ENCODE data around the gene SLC16A7. TPM values are rescaled to one million over a fixed set of nuclear protein-coding genes. Genes with fewer than 3 reads are reported as not detected.

The SLC16A7 gene
- polyA plus RNA-seq, 6 donors from 2014 or later = 12.6 to 38.9 (median 29.1) TPM

GRCh38 chr12:59657711-59658110, 61.9 kb downstream of the SLC16A7 start:
- no peak overlapping the region for H3K27ac Mint-ChIP-seq
- ATAC-seq (ENCODE audit: low read depth in 2 of 2) = no peak
- H3K4me1 Mint-ChIP-seq = peaks cover 8 to 18% (median 8%) of the 10 kb centered on the region in 3 donors
- H3K36me3 Mint-ChIP-seq = no peaks in the 10 kb centered on the region
- H3K27me3 Mint-ChIP-seq = no peaks in the 10 kb centered on the region
- no peak overlapping the region for H3K4me3 Mint-ChIP-seq
- no peak for DNase-seq
- H3K9me3 Mint-ChIP-seq = no peaks in the 10 kb centered on the region

- Mint-ChIP-seq H3K27ac (no peak overlapping the region), H3K4me3 (no peak overlapping the region), H3K27me3 (no peaks in the 10 kb centered on the region), H3K36me3 (no peaks in the 10 kb centered on the region), H3K9me3 (no peaks in the 10 kb centered on the region), H3K4me1 (peaks cover 8 to 18% (median 8%) of the 10 kb centered on the region in 3 donors)
- ATAC-seq (ENCODE audit: low read depth in 2 of 2) (no peak), DNase-seq (no peak)
These were observed 64.3 kb downstream of the SLC16A7 start for GRCh38 chr12:59660148-59660547.

- ATAC-seq (ENCODE audit: low read depth in 2 of 2) (no peak), DNase-seq (no peak)
- H3K27me3 Mint-ChIP-seq = no peaks in the 10 kb centered on the region
- H3K27ac Mint-ChIP-seq = peak overlapping the region in 1 of 6 donors; percentile 56
- H3K4me1 Mint-ChIP-seq = peaks cover 8 to 18% (median 8%) of the 10 kb centered on the region in 3 donors
- H3K4me3 Mint-ChIP-seq = no peak overlapping the region
- H3K9me3 Mint-ChIP-seq = peaks cover 0 to 5% (median 4%) of the 10 kb centered on the region in 7 donors
- peaks cover 0 to 4% of the 10 kb centered on the region in 2 donors for H3K36me3 Mint-ChIP-seq
These were observed 65.2 kb downstream of the SLC16A7 start for GRCh38 chr12:59660921-59661597.

GRCh38 chr12:59664495-59664894, 68.7 kb downstream of the SLC16A7 start:
- Mint-ChIP-seq H3K9me3 (peaks cover 9 to 22% (median 19%) of the 10 kb centered on the region in 7 donors), H3K4me3 (no peak overlapping the region), H3K27me3 (no peaks in the 10 kb centered on the region), H3K36me3 (peaks cover 17 to 30% of the 10 kb centered on the region in 2 donors), H3K27ac (peak overlapping the region in 1 of 6 donors; percentile 14), H3K4me1 (peaks cover 16 to 26% (median 18%) of the 10 kb centered on the region in 3 donors)
- no peak for ATAC-seq (ENCODE audit: low read depth in 2 of 2)
- DNase-seq = no peak

GRCh38 chr12:59665701-59666100, 69.9 kb downstream of the SLC16A7 start:
- ATAC-seq (ENCODE audit: low read depth in 2 of 2) (no peak), DNase-seq (no peak)
- Mint-ChIP-seq H3K9me3 (peaks cover 9 to 22% (median 19%) of the 10 kb centered on the region in 7 donors), H3K4me1 (peaks cover 19 to 33% (median 19%) of the 10 kb centered on the region in 3 donors), H3K27ac (no peak overlapping the region), H3K4me3 (no peak overlapping the region), H3K27me3 (no peaks in the 10 kb centered on the region), H3K36me3 (peaks cover 17 to 30% of the 10 kb centered on the region in 2 donors)

GRCh38 chr12:59668674-59669073, 72.8 kb downstream of the SLC16A7 start:
- no peak for ATAC-seq (ENCODE audit: low read depth in 2 of 2)
- no peak overlapping the region for H3K4me3 Mint-ChIP-seq
- no peaks in the 10 kb centered on the region for H3K27me3 Mint-ChIP-seq
- peak overlapping the region in 1 of 6 donors; percentile 48 for H3K27ac Mint-ChIP-seq
- DNase-seq = no peak
- peaks cover 9 to 22% (median 19%) of the 10 kb centered on the region in 7 donors for H3K9me3 Mint-ChIP-seq
- peaks cover 17 to 30% of the 10 kb centered on the region in 2 donors for H3K36me3 Mint-ChIP-seq
- peaks cover 13 to 34% (median 21%) of the 10 kb centered on the region in 3 donors for H3K4me1 Mint-ChIP-seq

GRCh38 chr12:59672273-59672672, 76.4 kb downstream of the SLC16A7 start:
- Mint-ChIP-seq H3K27me3 (no peaks in the 10 kb centered on the region), H3K27ac (no peak overlapping the region), H3K4me1 (peaks cover 17 to 40% (median 26%) of the 10 kb centered on the region in 3 donors), H3K9me3 (peaks cover 1 to 10% (median 4%) of the 10 kb centered on the region in 7 donors), H3K4me3 (no peak overlapping the region), H3K36me3 (peaks cover 15 to 23% of the 10 kb centered on the region in 2 donors)
- DNase-seq (no peak), ATAC-seq (ENCODE audit: low read depth in 2 of 2) (no peak)

GRCh38 chr12:59675461-59675860, 79.6 kb downstream of the SLC16A7 start:
- peak in 1 of 2 donors; percentile 32 for ATAC-seq (ENCODE audit: low read depth in 2 of 2)
- DNase-seq = no peak
- Mint-ChIP-seq H3K27ac (peak overlapping the region in 1 of 6 donors; percentile 65), H3K36me3 (peaks cover 22 to 26% of the 10 kb centered on the region in 2 donors), H3K9me3 (peaks cover 0 to 16% (median 5%) of the 10 kb centered on the region in 7 donors), H3K4me3 (no peak overlapping the region), H3K4me1 (peaks cover 17 to 19% (median 17%) of the 10 kb centered on the region in 3 donors), H3K27me3 (no peaks in the 10 kb centered on the region)

- Mint-ChIP-seq H3K4me1 (peaks cover 13 to 25% (median 15%) of the 10 kb centered on the region in 3 donors), H3K27me3 (no peaks in the 10 kb centered on the region), H3K9me3 (peaks cover 0 to 16% (median 5%) of the 10 kb centered on the region in 7 donors), H3K36me3 (peaks cover 29 to 33% of the 10 kb centered on the region in 2 donors), H3K4me3 (no peak overlapping the region), H3K27ac (no peak overlapping the region)
- DNase-seq (no peak), ATAC-seq (ENCODE audit: low read depth in 2 of 2) (no peak)
These were observed 82.0 kb downstream of the SLC16A7 start for GRCh38 chr12:59677857-59678256.

- Mint-ChIP-seq H3K36me3 (peaks cover 29 to 33% of the 10 kb centered on the region in 2 donors), H3K4me1 (peaks cover 21 to 33% (median 26%) of the 10 kb centered on the region in 3 donors), H3K9me3 (peaks cover 0 to 16% (median 5%) of the 10 kb centered on the region in 7 donors), H3K27ac (no peak overlapping the region), H3K27me3 (no peaks in the 10 kb centered on the region), H3K4me3 (no peak overlapping the region)
- DNase-seq = no peak
- ATAC-seq (ENCODE audit: low read depth in 2 of 2) = no peak
These were observed 83.1 kb downstream of the SLC16A7 start for GRCh38 chr12:59678759-59679411.

- ATAC-seq (ENCODE audit: low read depth in 2 of 2) (no peak), DNase-seq (no peak)
- Mint-ChIP-seq H3K27me3 (no peaks in the 10 kb centered on the region), H3K9me3 (peaks cover 0 to 9% (median 4%) of the 10 kb centered on the region in 7 donors), H3K27ac (no peak overlapping the region), H3K4me3 (no peak overlapping the region), H3K36me3 (peaks cover 8 to 9% of the 10 kb centered on the region in 2 donors), H3K4me1 (peaks cover 0 to 9% (median 2%) of the 10 kb centered on the region in 3 donors)
These were observed 93.9 kb downstream of the SLC16A7 start for GRCh38 chr12:59689776-59690175.

GRCh38 chr12:59695379-59695778, 99.5 kb downstream of the SLC16A7 start:
- H3K27ac Mint-ChIP-seq = no peak overlapping the region
- no peak for DNase-seq
- ATAC-seq (ENCODE audit: low read depth in 2 of 2) = no peak
- peaks cover 8 to 9% of the 10 kb centered on the region in 2 donors for H3K36me3 Mint-ChIP-seq
- H3K9me3 Mint-ChIP-seq = peaks cover 0 to 9% (median 2%) of the 10 kb centered on the region in 7 donors
- peaks cover 0 to 12% (median 3%) of the 10 kb centered on the region in 3 donors for H3K4me1 Mint-ChIP-seq
- H3K4me3 Mint-ChIP-seq = no peak overlapping the region
- H3K27me3 Mint-ChIP-seq = no peaks in the 10 kb centered on the region

GRCh38 chr12:59698600-59698999, 102.8 kb downstream of the SLC16A7 start:
- no peaks in the 10 kb centered on the region for H3K9me3 Mint-ChIP-seq
- no peak overlapping the region for H3K4me3 Mint-ChIP-seq
- peaks cover 0 to 12% (median 3%) of the 10 kb centered on the region in 3 donors for H3K4me1 Mint-ChIP-seq
- H3K27ac Mint-ChIP-seq = no peak overlapping the region
- H3K36me3 Mint-ChIP-seq = no peaks in the 10 kb centered on the region
- ATAC-seq (ENCODE audit: low read depth in 2 of 2) (no peak), DNase-seq (no peak)
- no peaks in the 10 kb centered on the region for H3K27me3 Mint-ChIP-seq
